Measurements from ENCODE around the gene SND1. TPM values are rescaled to one million over a fixed set of nuclear protein-coding genes. Genes with fewer than 3 reads are reported as not detected.

SND1 gene
- total and polyA plus RNA-seq, 2 donors from 2014 or later, result 83.0 to 154 TPM

GRCh38 chr7:127776776-127777386 lies 124.9 kb downstream of the SND1 start:
- peak in 2 of 5 donors; percentile 42 to 49 for DNase-seq
- FAIRE-seq, result no peak
- TF ChIP-seq, protein P1, sequence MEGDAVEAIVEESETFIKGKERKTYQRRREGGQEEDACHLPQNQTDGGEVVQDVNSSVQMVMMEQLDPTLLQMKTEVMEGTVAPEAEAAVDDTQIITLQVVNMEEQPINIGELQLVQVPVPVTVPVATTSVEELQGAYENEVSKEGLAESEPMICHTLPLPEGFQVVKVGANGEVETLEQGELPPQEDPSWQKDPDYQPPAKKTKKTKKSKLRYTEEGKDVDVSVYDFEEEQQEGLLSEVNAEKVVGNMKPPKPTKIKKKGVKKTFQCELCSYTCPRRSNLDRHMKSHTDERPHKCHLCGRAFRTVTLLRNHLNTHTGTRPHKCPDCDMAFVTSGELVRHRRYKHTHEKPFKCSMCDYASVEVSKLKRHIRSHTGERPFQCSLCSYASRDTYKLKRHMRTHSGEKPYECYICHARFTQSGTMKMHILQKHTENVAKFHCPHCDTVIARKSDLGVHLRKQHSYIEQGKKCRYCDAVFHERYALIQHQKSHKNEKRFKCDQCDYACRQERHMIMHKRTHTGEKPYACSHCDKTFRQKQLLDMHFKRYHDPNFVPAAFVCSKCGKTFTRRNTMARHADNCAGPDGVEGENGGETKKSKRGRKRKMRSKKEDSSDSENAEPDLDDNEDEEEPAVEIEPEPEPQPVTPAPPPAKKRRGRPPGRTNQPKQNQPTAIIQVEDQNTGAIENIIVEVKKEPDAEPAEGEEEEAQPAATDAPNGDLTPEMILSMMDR (IDR thresholded peaks at IDR 0.05; ENCODE audit: borderline replicate concordance, extremely low read depth, insufficient read depth), result no peak
- no peak overlapping the region for H3K4me3 ChIP-seq (ENCODE audit: low read length in 3 of 3)
- intact Hi-C loops (cut with DNase I), result no loop called here
- H3K9ac ChIP-seq (ENCODE audit: low read length in 3 of 3), result no peak overlapping the region
- no peaks in the 10 kb centered on the region for H3K36me3 ChIP-seq (ENCODE audit: control insufficient read depth in 2 of 3, insufficient read depth in 3 of 3, low read length in 3 of 3)
- H3K9me3 ChIP-seq (ENCODE audit: control insufficient read depth in 2 of 3, insufficient read depth in 1 of 3, low read length in 3 of 3), result no peaks in the 10 kb centered on the region
- H3K4me1 ChIP-seq (ENCODE audit: control insufficient read depth in 2 of 3, insufficient read depth in 2 of 3, low read depth in 1 of 3, low read length in 3 of 3), result peaks cover 0 to 2% (median 0%) of the 10 kb centered on the region in 3 donors
- H3K27me3 ChIP-seq (ENCODE audit: control insufficient read depth, insufficient read depth, low read length), result no peaks in the 10 kb centered on the region
- H3K27ac ChIP-seq (ENCODE audit: low read depth in 2 of 2, low read length in 2 of 2), result no peak overlapping the region

- intact Hi-C loops (cut with DNase I), result no loop called here
- Histone ChIP-seq H3K9me3 (ENCODE audit: control insufficient read depth in 2 of 3, insufficient read depth in 1 of 3, low read length in 3 of 3) (no peaks in the 10 kb centered on the region), H3K36me3 (ENCODE audit: control insufficient read depth in 2 of 3, insufficient read depth in 3 of 3, low read length in 3 of 3) (no peaks in the 10 kb centered on the region), H3K27ac (ENCODE audit: low read depth in 2 of 2, low read length in 2 of 2) (no peak overlapping the region), H3K4me3 (ENCODE audit: low read length in 3 of 3) (no peak overlapping the region), H3K4me1 (ENCODE audit: control insufficient read depth in 2 of 3, insufficient read depth in 2 of 3, low read depth in 1 of 3, low read length in 3 of 3) (peaks cover 0 to 4% (median 2%) of the 10 kb centered on the region in 3 donors), H3K27me3 (ENCODE audit: control insufficient read depth, insufficient read depth, low read length) (no peaks in the 10 kb centered on the region), H3K9ac (ENCODE audit: low read length in 3 of 3) (no peak overlapping the region)
- TF ChIP-seq, protein P1 (IDR thresholded peaks at IDR 0.05; ENCODE audit: borderline replicate concordance, extremely low read depth, insufficient read depth), result no peak
- FAIRE-seq (no peak), DNase-seq (no peak)
These were observed 128.5 kb downstream of the SND1 start for GRCh38 chr7:127780489-127780888.

DNA sequence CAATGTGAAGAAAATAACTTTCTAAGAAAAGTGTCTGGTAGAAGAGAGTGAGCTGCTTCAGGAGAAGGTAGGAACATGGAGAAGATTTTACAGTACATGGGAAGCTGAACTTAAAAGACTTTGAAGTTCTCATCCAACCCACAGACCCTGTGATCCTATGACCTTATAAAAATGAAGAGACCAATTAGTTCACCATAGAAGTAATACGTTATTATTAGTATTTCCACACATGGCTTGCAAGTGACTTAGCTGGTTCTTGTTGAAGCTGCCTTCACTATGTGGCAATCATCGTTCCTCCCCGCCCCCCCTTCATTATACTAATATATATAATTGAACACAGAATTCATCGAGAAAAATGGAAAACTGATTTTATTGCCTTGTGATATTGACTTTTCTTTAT lies 129.1 kb downstream of the SND1 start:
- no peak overlapping the region for H3K27ac ChIP-seq (ENCODE audit: low read depth in 2 of 2, low read length in 2 of 2)
- H3K4me3 ChIP-seq (ENCODE audit: low read length in 3 of 3), result no peak overlapping the region
- no peaks in the 10 kb centered on the region for H3K27me3 ChIP-seq (ENCODE audit: control insufficient read depth, insufficient read depth, low read length)
- no peaks in the 10 kb centered on the region for H3K9me3 ChIP-seq (ENCODE audit: control insufficient read depth in 2 of 3, insufficient read depth in 1 of 3, low read length in 3 of 3)
- DNase-seq (no peak), FAIRE-seq (no peak)
- H3K4me1 ChIP-seq (ENCODE audit: control insufficient read depth in 2 of 3, insufficient read depth in 2 of 3, low read depth in 1 of 3, low read length in 3 of 3), result peaks cover 0 to 4% (median 2%) of the 10 kb centered on the region in 3 donors
- intact Hi-C loops (cut with DNase I), result no loop called here
- H3K9ac ChIP-seq (ENCODE audit: low read length in 3 of 3), result no peak overlapping the region
- TF ChIP-seq, protein P1 (IDR thresholded peaks at IDR 0.05; ENCODE audit: borderline replicate concordance, extremely low read depth, insufficient read depth), result no peak
- no peaks in the 10 kb centered on the region for H3K36me3 ChIP-seq (ENCODE audit: control insufficient read depth in 2 of 3, insufficient read depth in 3 of 3, low read length in 3 of 3)

GRCh38 chr7:127782075-127782474 lies 130.1 kb downstream of the SND1 start:
- no peak overlapping the region for H3K27ac ChIP-seq (ENCODE audit: low read depth in 2 of 2, low read length in 2 of 2)
- DNase-seq (no peak), FAIRE-seq (no peak)
- H3K36me3 ChIP-seq (ENCODE audit: control insufficient read depth in 2 of 3, insufficient read depth in 3 of 3, low read length in 3 of 3), result no peaks in the 10 kb centered on the region
- no peaks in the 10 kb centered on the region for H3K9me3 ChIP-seq (ENCODE audit: control insufficient read depth in 2 of 3, insufficient read depth in 1 of 3, low read length in 3 of 3)
- TF ChIP-seq, protein P1 (IDR thresholded peaks at IDR 0.05; ENCODE audit: borderline replicate concordance, extremely low read depth, insufficient read depth), result no peak
- H3K9ac ChIP-seq (ENCODE audit: low read length in 3 of 3), result no peak overlapping the region
- H3K27me3 ChIP-seq (ENCODE audit: control insufficient read depth, insufficient read depth, low read length), result no peaks in the 10 kb centered on the region
- intact Hi-C loops (cut with DNase I), result no loop called here
- peaks cover 0 to 4% (median 0%) of the 10 kb centered on the region in 3 donors for H3K4me1 ChIP-seq (ENCODE audit: control insufficient read depth in 2 of 3, insufficient read depth in 2 of 3, low read depth in 1 of 3, low read length in 3 of 3)
- H3K4me3 ChIP-seq (ENCODE audit: low read length in 3 of 3), result no peak overlapping the region

Measured in kidney (tissue), 14 donors.